ENCODE measurements around the gene FBXL17.

The FBXL17 gene

DNA sequence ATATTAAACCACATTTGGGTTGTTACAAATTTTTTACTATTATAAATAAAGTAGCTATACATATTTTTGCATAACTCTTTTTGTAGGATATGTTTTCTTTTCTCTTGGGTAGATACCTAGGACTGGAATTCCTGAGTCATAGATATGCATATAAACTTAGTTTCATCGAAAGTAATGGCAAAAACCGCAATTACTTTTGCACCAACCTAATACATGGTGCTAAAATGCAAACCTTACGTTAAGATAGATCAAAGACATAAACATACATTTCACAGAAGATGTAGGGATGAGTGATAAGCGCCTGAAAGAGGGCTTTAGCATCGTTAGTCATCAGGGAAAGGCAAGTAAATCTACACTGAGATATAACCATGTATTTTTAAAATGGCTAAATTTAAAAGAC lies 532.8 kb downstream of the FBXL17 start:
- no peak for DNase-seq

DNA sequence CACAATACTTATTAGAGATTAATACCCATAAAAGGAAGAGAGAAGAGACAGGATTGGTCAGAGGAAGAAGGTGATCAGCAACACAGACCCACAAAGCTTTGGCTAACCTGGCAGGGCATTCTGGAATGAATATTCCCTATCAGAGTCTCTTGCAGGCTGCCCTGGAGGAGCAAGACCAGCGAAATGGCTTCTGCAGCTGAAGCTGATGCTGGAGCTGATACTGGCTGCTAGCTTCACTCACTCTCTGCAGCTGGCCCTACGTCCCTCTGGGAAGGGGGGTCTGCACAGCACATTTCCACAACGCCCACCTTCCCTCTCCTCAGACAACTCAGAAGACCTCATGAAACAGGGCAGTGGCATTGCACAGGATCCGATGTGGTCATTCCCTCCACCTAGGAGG lies 541.3 kb downstream of the FBXL17 start:
- DNase-seq: no peak

- no peak for DNase-seq
Measured at GRCh38 chr5:107840161-107840560, 541.7 kb downstream of the FBXL17 start.

DNA sequence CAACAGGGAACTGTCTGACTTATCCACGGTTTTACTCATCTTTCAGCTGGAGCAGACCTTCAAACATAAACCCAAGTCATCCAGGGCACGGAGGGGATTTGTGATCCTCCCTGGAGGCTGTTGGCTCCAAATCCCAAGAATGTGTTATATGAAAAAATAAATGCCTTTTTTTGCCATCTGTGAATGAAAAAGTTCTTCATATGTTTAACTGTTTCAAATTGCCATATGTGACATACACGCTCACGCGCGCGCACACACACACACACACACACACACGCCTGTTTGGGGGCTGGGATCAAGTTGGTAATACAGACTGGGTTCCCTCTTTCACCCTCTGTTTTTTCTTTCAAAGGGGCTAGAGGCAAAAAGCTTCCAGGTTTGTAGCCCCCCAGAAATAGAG lies 546.8 kb downstream of the FBXL17 start:
- no peak for DNase-seq

GRCh38 chr5:107832746-107833145 lies 549.2 kb downstream of the FBXL17 start:
- DNase-seq: no peak

- DNase-seq: no peak
Measured at GRCh38 chr5:107831612-107832395, 550.1 kb downstream of the FBXL17 start.

DNA sequence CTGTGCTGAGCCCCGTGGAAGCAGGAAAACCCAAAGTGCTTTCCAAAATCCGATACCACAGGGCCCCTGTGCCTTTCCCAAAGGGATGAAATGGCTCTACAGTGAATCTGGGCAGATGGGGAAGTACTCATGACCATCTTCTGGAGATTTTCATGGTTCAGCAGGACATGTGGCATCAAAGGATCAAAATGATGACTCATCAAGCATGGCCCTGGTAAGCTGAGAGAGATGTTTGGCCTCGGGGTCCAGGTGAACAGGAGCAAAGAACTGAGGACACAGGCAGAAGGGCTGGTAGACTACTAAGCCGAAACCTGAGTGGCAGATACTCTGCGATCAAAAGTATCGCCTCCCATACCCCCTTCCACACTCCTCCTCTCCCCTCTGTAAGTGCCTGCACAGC lies 551.1 kb downstream of the FBXL17 start:
- no peak for DNase-seq

- no peak for DNase-seq
Measured at GRCh38 chr5:107826311-107827000, 555.4 kb downstream of the FBXL17 start.

DNA sequence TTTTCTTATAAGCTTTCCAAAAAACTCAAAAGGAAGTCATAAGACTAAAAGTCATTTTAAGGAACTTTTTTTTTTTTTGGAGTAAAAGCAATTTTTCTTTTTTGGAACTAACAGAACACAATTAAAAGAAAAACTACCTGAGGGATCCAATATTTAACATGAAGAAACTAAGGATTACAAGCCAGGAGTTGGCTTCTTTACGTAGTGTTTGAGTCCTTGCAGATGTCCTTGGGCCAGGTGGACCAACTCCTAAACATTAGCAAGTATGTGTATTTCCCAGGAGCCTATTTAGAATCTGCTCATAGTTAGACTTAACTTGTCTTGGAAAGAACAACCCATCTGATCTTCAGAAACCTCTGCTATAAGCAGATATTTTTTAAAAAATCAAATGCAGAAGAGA lies 557.1 kb downstream of the FBXL17 start:
- no peak for DNase-seq

DNA sequence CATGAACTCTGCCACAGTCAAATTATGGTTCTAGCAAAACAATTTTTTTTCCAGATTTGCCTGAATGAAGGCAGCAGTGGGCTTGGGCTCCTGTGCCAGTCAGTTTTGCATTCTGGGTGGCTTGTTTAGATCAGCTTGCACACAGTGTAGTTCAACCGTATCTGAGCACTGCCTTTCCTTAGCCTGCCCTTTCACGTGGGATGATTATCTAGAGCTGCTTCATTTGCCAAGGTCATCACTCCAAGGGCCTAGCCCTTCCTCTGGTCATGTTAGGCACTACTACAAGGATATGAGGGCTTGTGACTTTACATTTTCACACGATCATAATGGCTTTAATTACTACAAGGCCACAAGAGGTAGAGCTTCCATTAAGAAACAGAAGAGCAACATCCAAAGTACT lies 560.6 kb downstream of the FBXL17 start:
- no peak for DNase-seq

- DNase-seq: no peak
Measured at GRCh38 chr5:107820429-107820828, 561.5 kb downstream of the FBXL17 start.

- no peak for DNase-seq
Measured at GRCh38 chr5:107817951-107818350, 563.9 kb downstream of the FBXL17 start.

DNA sequence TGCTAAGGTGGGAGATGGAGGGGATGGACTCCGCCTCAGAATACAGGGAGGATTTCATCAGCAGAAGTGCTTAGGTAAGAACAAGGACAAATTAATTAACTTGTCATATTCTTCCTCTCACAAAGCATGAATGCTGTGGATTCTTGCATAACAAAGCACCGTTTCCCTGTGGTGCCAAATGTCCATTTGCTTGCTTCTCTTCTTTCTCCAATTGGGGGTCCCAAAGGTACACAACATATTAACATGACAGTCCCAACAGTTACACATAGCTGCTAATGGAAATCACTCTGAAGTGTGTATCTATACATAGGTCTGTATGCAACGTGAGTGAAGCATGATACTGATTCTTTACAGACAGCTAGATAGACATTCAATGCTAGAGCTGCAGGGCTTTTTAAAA lies 564.5 kb downstream of the FBXL17 start:
- DNase-seq: no peak

- DNase-seq: no peak
Measured at GRCh38 chr5:107815109-107815508, 566.8 kb downstream of the FBXL17 start.

- DNase-seq: peak in 1 of 2 experiments; percentile 40
Measured at GRCh38 chr5:107814183-107814827, 567.6 kb downstream of the FBXL17 start.

GRCh38 chr5:107813559-107813958 lies 568.3 kb downstream of the FBXL17 start:
- no peak for DNase-seq

DNA sequence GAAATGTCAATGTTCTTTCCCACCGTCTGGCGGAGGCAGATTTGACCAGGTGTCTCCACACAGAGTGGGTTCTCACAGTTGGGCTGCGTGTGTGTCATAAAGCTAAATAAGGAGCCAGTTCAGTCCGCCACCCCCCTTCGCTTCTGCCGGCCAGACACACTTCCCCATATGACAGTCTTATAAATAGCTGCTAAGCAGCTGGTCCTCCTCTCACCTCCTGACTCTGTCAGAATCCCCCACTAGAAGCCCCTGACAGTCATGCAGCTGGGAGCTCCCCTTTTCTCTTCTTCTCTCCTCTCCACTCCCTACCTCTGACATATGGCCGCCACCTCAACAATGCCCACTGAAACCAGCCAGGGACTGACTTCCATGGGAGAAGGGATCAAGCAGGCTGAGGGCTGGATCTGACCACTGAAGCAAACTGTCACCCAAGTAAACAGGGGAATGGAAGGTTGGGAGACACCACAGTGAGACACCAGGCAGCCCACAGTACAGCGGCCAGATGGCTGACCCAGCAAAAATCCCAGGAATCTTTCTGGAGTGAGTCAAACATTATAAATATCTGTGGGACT lies 569.2 kb downstream of the FBXL17 start:
- no peak for DNase-seq

- no peak for DNase-seq
Measured at GRCh38 chr5:107809201-107810034, 572.5 kb downstream of the FBXL17 start.

All from NCI-H446 (cell line).